Fibroblast of skin of back (primary cell): Measurements from ENCODE around the gene PTH1R.

Experiments used
- DNase-seq: peaks from one replicate; pipeline ENCODE4 v3.0.0-alpha.2; 2013

PTH1R gene

GRCh38 chr3:46913644-46914043 lies 36.1 kb downstream of the PTH1R start:
- DNase-seq: peak; percentile 73

- no peak for DNase-seq
These were observed 37.3 kb downstream of the PTH1R start for GRCh38 chr3:46914849-46915248.

GRCh38 chr3:46915297-46915822 lies 37.8 kb downstream of the PTH1R start:
- no peak for DNase-seq

DNA sequence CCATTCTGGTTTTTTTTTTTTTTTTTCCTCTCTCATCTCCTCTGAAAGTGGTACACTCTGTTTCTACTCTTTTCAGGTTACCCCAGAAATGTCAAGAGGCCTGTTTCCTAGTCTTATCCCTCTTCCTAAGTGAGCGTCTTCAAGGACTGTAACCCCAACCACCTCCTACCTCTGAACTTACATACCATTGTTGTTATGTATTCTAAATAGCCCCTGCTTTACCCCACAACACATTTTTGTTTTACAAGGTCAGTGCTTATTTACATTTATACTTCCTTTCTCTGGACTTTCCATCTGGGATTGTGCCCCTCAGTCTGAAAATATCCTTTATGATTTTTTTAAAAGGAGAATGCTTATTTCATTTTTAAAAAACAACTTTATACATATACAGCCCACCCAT lies 38.8 kb downstream of the PTH1R start:
- no peak for DNase-seq

DNA sequence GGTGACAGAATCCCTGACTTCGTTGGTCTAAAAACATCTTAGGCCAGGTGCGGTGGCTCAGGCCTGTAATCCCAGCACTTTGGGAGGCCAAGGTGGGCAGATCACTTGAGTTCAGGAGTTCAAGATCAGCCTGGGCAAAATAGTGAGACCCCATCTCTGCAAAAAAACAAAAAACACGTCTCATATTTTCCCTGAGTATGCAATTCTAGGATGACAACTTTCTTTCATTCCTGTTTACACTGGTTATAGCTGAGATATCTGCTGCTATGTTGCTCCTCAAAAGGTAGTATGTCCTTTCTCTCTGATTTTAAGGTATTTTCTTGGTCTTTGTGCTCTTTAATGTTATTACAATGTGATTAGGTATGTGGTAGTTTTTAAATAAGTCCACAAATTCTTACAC lies 39.3 kb downstream of the PTH1R start:
- DNase-seq: no peak

DNA sequence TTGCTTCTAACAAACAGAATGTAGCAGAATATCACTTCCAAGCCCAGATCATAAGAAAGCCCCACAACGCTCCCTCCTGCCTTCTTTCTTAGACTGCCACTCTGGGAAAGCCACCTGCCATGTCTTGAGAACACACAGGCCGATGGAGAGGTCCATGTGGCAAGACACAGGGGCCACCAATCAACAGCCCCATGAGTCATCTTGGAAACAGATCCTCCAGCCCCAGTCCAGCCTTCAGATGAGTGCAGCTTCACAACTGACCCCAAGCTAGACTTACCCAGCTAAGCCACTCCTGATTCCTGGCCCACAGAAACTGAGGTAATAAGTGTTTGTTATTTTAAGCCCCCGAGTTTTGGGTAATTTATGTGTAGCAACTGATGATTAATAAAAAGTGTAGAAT lies 39.7 kb downstream of the PTH1R start:
- DNase-seq: no peak

DNA sequence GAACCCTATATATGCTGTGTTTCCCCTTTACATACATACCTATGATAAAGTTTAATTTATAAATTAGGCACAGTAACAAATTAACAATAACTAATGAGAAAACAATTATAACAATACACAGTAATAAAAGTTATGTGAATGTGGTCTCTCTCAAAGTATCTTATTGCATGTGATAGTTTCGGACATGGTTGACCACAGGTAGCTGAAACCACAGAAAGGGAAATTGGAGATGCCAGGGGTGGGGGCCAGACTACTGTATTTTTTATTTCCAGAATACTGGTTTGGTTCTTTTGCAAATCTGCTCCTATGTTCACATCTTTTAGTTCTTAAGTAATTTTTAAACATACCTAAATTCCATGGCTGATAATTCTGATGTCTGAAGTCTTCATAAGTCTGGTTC lies 40.7 kb downstream of the PTH1R start:
- DNase-seq: no peak

- no peak for DNase-seq
These were observed 41.1 kb downstream of the PTH1R start for GRCh38 chr3:46918634-46919033.

- no peak for DNase-seq
These were observed 43.5 kb downstream of the PTH1R start for GRCh38 chr3:46921041-46921440.

DNA sequence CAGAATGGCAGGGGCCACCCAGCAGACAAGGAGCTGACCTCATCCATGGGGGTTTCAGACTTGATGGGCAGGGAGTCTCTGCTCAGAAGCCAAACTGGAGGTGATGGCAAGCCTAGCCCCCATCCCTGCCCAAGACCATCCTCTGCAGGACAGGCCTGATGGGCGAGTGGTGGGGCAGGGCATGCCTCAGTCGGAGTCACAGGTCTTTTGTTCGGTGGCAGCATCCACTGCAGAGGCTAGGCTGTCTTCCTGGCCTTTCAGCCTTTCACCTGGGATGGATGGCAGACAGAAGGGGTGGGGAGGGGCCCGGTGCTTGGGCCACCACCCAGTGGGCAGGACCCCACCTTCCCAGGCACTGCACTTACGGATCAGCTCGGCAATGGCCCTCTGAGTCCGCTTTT lies 44.4 kb downstream of the PTH1R start:
- DNase-seq: no peak

- DNase-seq: no peak
These were observed 44.9 kb downstream of the PTH1R start for GRCh38 chr3:46922426-46922825.

DNA sequence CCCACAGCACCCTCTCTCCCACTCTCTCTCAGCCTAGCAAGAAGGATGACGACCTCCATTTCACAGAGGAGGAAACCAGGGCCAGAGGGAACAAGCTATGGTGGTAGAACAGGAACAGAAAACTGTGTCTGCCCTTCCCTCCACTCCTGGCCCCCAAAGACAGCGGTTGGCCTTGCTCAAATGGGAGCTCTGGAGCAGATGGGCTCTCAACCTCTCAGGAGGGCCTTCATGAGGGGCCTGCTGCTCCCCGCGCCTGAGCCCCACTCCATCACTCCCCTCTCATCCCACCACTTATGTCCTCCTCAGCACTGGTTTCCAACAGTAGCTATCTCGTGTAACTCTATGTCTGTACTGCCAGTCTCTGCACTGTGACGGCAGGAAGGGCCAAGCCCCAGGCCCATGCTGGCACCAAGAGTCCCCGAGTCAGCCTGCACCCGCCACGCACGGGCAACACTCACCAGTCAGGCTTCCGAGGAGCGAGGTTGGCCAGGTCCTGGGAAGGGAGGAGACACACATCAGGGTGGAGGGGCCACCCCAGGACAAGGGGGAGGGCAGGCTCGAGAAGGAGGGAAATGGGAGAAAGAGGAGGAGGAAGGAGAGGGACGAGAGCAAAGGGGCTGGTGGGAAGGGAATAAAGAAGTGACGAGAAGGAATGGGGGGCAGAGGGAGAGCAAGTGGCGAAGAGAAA lies 45.5 kb downstream of the PTH1R start:
- no peak for DNase-seq

- DNase-seq: peak; percentile 37
These were observed 46.2 kb downstream of the PTH1R start for GRCh38 chr3:46923559-46924350.

DNA sequence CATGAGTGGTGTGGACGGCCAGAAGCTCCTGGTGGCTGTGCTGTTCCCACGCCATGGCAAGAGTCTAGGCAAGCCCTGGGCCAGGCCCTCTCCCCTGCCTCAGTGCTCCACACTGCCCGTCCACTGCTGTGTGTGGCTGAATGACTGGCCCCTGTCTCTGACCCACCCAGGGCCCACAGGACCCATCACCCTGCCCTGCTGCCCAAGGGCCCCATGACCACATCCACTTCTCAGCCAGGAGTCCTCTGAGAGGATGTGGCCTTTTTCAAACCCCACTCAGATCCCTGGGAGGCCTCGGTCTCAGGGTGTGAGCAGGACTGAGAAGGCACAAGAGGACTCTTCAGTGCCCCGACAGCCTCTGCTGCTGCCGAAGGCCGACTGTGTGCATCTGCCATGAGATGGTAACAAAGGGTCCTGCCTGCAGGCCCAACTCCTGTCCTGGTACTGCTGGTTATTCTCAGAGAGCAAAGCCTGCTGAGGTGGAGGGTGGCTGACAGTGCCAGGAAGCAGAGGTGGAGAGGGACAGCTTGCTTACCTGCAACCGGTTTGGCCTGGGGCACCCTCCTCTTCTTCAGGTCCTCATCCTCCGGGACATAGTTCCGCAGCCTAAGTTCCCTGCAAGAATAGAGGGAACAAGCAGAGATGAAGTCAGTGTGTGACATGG lies 47.5 kb downstream of the PTH1R start:
- no peak for DNase-seq

- DNase-seq: no peak
These were observed 48.0 kb downstream of the PTH1R start for GRCh38 chr3:46925585-46925934.

DNA sequence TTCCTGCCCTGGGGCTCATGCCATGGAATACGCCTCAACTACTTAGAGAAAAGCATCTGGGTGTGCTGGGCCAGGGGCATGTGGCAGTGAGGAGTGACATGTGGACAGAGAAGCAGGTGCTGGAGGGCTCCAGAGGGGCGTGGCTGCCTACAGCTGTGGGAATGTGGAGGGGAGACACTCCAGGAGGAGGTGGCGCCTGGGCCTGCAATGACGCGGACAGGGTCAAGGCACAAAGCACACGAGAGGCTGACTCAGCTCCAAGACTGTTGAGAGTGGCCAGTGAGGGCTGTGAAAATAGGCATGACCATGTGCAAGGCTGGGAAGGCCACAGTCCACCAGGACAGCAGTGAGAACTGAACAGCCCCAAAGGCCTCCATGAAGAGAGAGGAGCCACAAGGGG lies 48.5 kb downstream of the PTH1R start:
- DNase-seq: no peak

DNA sequence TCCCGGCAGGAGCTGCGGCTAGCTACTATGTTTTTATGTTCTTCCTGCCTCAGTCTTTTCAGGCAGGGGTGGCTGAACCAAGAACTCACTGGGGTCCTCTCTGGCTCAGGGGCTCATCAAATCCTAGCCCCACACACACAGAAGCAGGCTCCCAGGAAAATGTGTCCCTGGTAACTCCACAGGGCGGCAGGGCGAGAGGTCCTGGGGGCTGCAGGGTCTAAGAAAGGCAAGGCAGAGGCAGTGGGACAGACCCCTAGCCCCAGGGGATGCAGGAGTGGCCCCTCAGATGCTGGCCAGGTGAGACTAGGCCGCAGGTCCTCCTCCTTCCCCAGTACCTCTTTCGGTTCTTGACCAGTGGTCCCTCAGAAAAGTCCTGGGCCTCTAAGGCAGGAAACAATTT lies 48.9 kb downstream of the PTH1R start:
- DNase-seq: no peak

DNA sequence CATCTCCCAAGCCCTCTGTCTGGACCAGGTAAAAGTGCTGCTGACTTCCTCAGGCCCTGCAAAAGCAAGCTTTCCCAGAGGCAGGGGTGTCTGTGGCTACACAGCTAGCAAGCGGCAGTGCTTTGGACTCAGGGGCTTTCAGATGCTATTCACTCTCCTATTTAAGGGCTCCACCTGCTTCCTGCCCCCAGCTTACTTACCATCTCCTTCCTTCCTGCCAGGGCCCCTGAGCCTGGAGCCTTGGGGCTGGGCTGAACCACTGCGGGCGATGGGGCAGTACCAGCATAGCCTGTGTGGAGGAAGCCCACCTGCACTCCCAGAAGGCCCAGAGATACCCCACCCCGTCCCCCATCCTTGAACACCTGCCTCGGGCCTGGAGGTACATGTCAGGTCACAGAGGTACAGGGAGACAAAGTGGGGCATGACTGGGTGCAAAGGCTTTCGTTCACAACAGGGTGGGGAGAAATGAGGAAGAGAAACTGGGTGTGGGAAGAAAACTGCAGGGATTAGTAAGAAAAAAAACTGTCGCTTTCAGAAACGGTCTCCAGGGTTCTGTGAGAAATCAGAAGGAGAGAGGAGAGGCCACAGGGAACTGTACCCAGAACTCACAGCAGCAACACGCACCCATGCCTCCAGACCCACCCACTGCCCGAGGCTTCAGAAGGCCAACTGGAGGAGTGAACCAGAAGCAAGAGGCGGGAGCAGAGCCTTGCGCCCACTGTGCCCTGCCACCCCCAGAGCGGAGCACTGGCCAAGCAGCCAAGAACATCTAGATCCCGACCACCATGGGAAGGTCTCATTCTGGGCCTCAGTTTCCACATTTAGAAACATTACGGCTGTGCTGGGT lies 49.6 kb downstream of the PTH1R start:
- no peak for DNase-seq

- no peak for DNase-seq
These were observed 50.2 kb downstream of the PTH1R start for GRCh38 chr3:46927718-46928073.

DNA sequence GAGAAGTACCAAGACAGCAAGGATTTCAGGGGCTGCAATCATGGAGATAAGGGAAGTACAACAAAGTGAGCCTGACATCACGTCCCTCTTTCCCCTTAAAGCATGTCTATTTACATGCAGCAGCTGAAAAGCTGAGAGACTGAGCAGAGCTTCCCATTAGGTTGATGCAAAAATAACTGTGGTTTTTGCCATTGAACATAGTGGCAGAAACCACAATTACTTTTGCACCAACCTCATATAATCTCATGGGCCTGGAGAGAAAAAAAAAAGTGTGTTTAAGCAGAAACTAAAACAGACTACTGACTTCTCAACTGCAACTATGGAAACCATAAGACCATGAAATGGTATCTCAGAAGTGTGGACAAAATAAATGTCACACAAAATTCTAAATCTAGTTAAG lies 50.8 kb downstream of the PTH1R start:
- no peak for DNase-seq

GRCh38 chr3:46929324-46929723 lies 51.8 kb downstream of the PTH1R start:
- no peak for DNase-seq

DNA sequence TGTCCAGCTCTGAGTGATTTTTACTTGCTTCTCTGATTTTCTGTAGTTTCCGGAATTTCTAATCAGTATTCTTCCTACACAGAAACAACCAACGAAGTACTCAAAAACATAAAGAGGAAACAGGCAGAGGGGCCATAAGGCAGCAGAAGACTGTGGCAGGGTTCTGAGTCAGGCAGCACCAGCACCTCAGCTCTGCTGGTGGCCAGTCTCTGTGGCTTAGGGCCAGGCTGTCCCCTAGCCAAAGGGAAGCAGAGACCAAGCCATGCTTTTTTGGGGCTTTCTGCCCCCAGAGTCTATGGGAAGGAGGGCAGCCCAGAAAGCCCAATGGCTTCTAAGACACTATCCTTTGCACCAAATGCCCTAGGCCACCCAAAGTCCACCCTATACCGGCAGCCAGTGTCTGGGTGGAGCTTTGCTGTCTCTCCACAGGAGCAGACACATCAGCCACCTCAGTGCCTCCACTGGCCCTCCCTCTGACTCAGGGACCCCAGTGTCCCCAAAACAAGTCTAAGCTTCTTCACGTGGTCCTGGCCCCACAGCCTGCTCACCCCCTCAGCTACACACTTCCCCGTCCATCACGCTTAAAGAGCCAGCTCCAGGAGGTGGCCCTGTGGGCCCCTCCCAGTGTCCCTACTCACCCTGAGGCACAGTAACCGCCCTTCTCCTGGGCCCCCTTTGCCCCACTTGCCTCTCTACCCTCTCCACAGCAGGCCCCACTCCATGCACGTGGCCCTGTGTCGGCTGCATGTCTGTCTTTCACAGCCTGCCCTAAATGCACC lies 52.8 kb downstream of the PTH1R start:
- no peak for DNase-seq
